ENCODE data around the gene IGF1R. TPM values are rescaled to one million over a fixed set of nuclear protein-coding genes. Genes with fewer than 3 reads are reported as not detected.

The IGF1R gene
- total RNA-seq, 2 donors from 2014 or later, result 115 to 119 TPM

DNA sequence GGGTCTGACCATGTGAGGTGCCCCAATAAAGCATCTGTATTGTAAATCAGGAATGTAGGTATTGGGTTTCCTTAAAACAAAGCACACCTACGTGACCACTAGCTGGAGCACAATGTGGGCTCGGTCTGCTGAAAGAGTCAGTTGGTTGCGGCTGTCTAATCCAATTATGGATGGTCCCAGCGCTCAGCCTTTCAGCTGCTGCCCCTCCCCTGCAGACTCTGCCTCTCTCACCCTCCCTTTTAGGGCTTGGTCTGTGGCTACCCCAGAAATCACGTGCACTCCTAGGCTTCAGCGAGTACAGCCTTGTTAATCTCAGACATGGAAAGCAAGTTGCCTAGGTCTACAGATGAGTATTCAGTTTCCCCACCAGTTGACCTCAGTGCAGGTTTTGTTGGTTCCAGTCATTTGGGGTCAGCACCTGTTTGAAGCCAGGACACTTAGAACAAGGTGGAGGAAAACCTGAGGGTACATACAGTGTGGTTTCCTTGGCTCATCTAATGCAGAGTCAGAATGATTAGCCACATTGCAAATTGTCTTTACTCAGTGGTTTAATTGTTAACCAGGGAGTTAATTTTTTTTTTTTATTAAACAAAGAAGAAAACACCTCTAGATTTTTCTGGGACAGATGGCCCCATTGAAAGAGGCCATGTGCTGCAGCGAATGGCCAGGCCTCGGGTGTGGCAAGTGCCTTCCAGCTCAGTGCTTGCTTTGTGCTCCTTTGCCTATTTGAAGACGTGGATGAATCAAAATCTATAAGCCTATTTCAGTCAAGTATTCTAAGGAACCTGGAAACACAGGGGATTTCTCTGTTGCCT lies 137.7 kb downstream of the IGF1R start:
- H3K27ac ChIP-seq (ENCODE audit: low read depth, low read length), result peak overlapping the region; percentile 83
- TF ChIP-seq CTCF (conservative IDR thresholded peaks at IDR 0.05), result no peak

DNA sequence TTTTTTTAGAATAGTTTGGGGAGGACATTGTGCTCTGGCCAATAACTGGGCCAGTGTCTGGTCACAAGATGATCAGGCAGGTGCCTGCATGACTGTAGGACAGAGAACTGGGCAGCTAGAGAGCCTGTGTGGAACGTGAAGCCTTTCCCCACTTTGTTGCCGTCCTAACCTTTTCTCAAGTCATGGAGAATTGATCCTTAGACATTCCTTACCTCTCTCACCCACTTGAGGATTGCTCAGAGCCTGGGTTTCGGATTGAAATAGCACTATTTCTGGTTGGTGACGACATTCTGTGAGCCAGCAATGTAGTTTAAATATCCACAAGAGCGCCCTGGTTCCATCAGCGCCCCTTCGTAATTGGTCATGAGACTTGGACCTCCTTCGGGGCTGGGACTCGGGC lies 138.4 kb downstream of the IGF1R start:
- H3K4me1 ChIP-seq (ENCODE audit: control insufficient read depth, insufficient read depth, low read length), result peaks cover 33% of the 10 kb centered on the region
- no peak overlapping the region for H3K27ac ChIP-seq (ENCODE audit: low read depth, low read length)
- 95 to 98% methylated on average over 6 to 9 of the region's 9 CpGs for WGBS, 2 experiments (ENCODE audit: insufficient coverage in 1 of 2, insufficient read length in 1 of 2)
- H3K4me3 ChIP-seq (ENCODE audit: low read length), result no peak overlapping the region
- no peak overlapping the region for H3K9ac ChIP-seq (ENCODE audit: extremely low read depth, low read length, poor library complexity, severe bottlenecking)
- no peak for DNase-seq
- Mint-ChIP-seq H3K27ac (peak overlapping the region; percentile 58), H3K36me3 (ENCODE audit: low read depth) (no peaks in the 10 kb centered on the region), H3K4me1 (peaks cover 80% of the 10 kb centered on the region), H3K27me3 (ENCODE audit: insufficient read depth) (no peaks in the 10 kb centered on the region), H3K4me3 (no peak overlapping the region), H3K9me3 (no peaks in the 10 kb centered on the region)
- no peak for TF ChIP-seq CTCF (conservative IDR thresholded peaks at IDR 0.05)
- H3K36me3 ChIP-seq (ENCODE audit: control insufficient read depth, insufficient read depth, low read length), result no peaks in the 10 kb centered on the region
- H3K9me3 ChIP-seq (ENCODE audit: control insufficient read depth, low read length), result no peaks in the 10 kb centered on the region
- H3K27me3 ChIP-seq (ENCODE audit: control insufficient read depth, insufficient read depth, low read length, poor library complexity, severe bottlenecking), result no peaks in the 10 kb centered on the region

More for the DNA sequence above, 137.7 kb downstream of the IGF1R start:
- Histone ChIP-seq H3K4me3 (ENCODE audit: low read length) (peak overlapping the region; percentile 6), H3K4me1 (ENCODE audit: control insufficient read depth, insufficient read depth, low read length) (peaks cover 28% of the 10 kb centered on the region), H3K36me3 (ENCODE audit: control insufficient read depth, insufficient read depth, low read length) (no peaks in the 10 kb centered on the region), H3K9ac (ENCODE audit: extremely low read depth, low read length, poor library complexity, severe bottlenecking) (no peak overlapping the region), H3K27me3 (ENCODE audit: control insufficient read depth, insufficient read depth, low read length, poor library complexity, severe bottlenecking) (no peaks in the 10 kb centered on the region), H3K9me3 (ENCODE audit: control insufficient read depth, low read length) (no peaks in the 10 kb centered on the region)
- 50 to 51% methylated on average over 9 of the region's 9 CpGs for WGBS, 2 experiments (ENCODE audit: insufficient coverage in 1 of 2, insufficient read length in 1 of 2)
- H3K4me1 Mint-ChIP-seq, result peaks cover 73% of the 10 kb centered on the region
- peak; percentile 82 for DNase-seq
- H3K27me3 Mint-ChIP-seq (ENCODE audit: insufficient read depth), result no peaks in the 10 kb centered on the region
- no peaks in the 10 kb centered on the region for H3K36me3 Mint-ChIP-seq (ENCODE audit: low read depth)
- peak overlapping the region; percentile 86 for H3K27ac Mint-ChIP-seq
- H3K4me3 Mint-ChIP-seq, result no peak overlapping the region
- H3K9me3 Mint-ChIP-seq, result no peaks in the 10 kb centered on the region

DNA sequence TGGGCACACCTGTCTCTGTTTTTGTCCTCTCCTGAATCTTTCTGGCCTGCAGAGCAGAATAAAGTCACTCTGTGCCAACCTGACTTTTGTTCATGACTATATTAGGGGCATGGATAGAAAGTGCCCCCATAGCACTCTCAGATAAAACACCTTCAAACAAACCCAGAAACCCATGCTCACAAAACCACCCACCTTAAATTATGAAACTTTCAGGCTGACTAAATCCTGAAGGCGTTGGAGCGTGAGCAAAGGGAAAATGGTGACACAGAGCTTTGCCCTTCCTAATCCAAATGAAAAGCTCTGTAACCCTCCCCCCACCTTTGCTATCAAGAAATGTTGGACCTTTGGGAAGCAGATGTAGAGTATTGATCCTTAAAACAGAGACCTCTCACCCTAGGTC lies 138.9 kb downstream of the IGF1R start:
- H3K4me1 ChIP-seq (ENCODE audit: control insufficient read depth, insufficient read depth, low read length), result peaks cover 33% of the 10 kb centered on the region
- H3K36me3 Mint-ChIP-seq (ENCODE audit: low read depth), result no peaks in the 10 kb centered on the region

More for the DNA sequence above, 138.9 kb downstream of the IGF1R start:
- Histone ChIP-seq H3K4me3 (ENCODE audit: low read length) (no peak overlapping the region), H3K9me3 (ENCODE audit: control insufficient read depth, low read length) (no peaks in the 10 kb centered on the region), H3K27me3 (ENCODE audit: control insufficient read depth, insufficient read depth, low read length, poor library complexity, severe bottlenecking) (no peaks in the 10 kb centered on the region), H3K27ac (ENCODE audit: low read depth, low read length) (no peak overlapping the region), H3K36me3 (ENCODE audit: control insufficient read depth, insufficient read depth, low read length) (no peaks in the 10 kb centered on the region), H3K9ac (ENCODE audit: extremely low read depth, low read length, poor library complexity, severe bottlenecking) (no peak overlapping the region)
- TF ChIP-seq CTCF (conservative IDR thresholded peaks at IDR 0.05), result no peak
- no peak overlapping the region for H3K4me3 Mint-ChIP-seq
- peaks cover 85% of the 10 kb centered on the region for H3K4me1 Mint-ChIP-seq
- DNase-seq, result no peak
- peak overlapping the region; percentile 36 for H3K27ac Mint-ChIP-seq
- H3K27me3 Mint-ChIP-seq (ENCODE audit: insufficient read depth), result no peaks in the 10 kb centered on the region
- WGBS, 2 experiments (ENCODE audit: insufficient coverage in 1 of 2, insufficient read length in 1 of 2), result 97% methylated on average over 2 of the region's 2 CpGs; no CpG with 5 or more reads in 1 of the 2 experiments
- H3K9me3 Mint-ChIP-seq, result no peaks in the 10 kb centered on the region
